ENCODE measurements around the gene SOAT1.
"Not testable (repeated sequence)": the region's sequence is repeated elsewhere in the genome, so short reads cannot be mapped to it uniquely, and the experiment has no call there.

- not testable (repeated sequence) for TF ChIP-seq CTCF, POLR2A (IDR thresholded peaks at IDR 0.05)
Measured at GRCh38 chr1:179245426-179245825, 48.2 kb upstream of the SOAT1 start.

Measured in vagina (tissue), 2 donors.